ENCODE measurements around the gene GPN3. TPM values are rescaled to one million over a fixed set of nuclear protein-coding genes. Genes with fewer than 3 reads are reported as not detected.

GPN3 gene
- total RNA-seq (10 to 100 TPM; 25.2 to 28.1 (median 25.9) TPM), polyA plus RNA-seq (24.6 TPM)
- long read RNA-seq, donor 1, transcript GPN3-201 (8 exons, 1,468 nt): major isoform, 44 of 47 reads
- long read RNA-seq, donor 1, partial matches to known transcripts: 2 of 47 reads
- long read RNA-seq, donor 1, other reads (novel, unspliced or antisense): 1 of 47 reads
- long read RNA-seq, donor 2, transcript GPN3-201 (8 exons, 1,468 nt): major isoform, 13 of 16 reads
- long read RNA-seq, donor 2, partial matches to known transcripts: 2 of 16 reads
- long read RNA-seq, donor 2, other reads (novel, unspliced or antisense): 1 of 16 reads
- long read RNA-seq, donor 3, transcript GPN3-202 (8 exons, 1,491 nt): minor isoform, 6 of 75 reads
- long read RNA-seq, donor 3, transcript GPN3-201 (8 exons, 1,468 nt): major isoform, 59 of 75 reads
- long read RNA-seq, donor 3, partial matches to known transcripts: 1 of 75 reads
- long read RNA-seq, donor 3, other reads (novel, unspliced or antisense): 8 of 75 reads
- long read RNA-seq, donor 4, transcript GPN3-201 (8 exons, 1,468 nt): major isoform, 12 of 16 reads
- long read RNA-seq, donor 4, partial matches to known transcripts: 0 of 16 reads
- long read RNA-seq, donor 4, other reads (novel, unspliced or antisense): 2 of 16 reads

DNA sequence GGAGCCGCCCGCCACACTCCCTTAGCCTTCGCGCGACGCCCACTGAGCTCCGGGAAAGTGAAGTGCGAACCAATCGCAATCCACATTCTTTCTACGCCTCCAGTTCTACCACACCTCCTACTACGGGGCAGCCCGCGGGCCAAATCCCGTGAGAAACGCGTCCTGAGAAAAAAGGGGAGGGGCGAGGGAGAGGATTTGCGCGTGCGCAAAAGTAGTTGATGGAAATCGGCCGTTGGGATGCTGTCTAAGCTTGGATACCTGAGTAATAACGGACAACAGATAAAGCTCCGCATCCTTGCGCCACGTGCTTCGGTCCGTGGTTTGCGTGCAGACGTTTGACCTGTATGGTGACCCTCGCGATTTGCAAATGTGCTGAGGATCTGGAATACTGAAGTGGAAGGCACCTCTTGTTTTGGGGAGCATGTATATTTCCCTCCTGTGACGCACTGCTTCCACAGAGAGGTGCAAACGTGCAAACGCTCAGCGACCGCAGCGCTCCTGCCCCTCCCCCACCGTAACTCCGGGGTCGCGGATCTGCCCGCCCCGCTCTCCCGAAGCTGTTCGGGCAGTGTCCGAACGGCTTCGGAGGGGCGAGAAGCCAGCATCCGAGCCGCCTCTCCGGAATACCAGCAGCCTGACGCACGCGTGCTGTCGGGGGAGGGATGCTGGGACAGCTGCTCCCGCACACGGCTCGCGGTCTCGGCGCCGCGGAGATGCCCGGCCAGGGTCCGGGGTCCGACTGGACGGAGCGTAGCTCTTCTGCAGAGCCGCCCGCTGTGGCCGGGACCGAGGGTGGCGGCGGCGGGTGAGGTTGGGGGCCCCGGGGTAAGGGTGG lies at the start of gene GPN3, which contains the start of gene FAM216A:
GPN3 (minus strand) TSS at position 44 of the 835 bp plus-strand sequence. CDS start 54 bp downstream, outside the sequence.
FAM216A (plus strand) TSS at position 632 of the 835 bp plus-strand sequence; CDS start at position 663, 31 bp downstream.
- H3K27me3 ChIP-seq (ENCODE audit: control insufficient read depth, insufficient read depth): no peaks in the 10 kb centered on the region
- WGBS: under 1% methylated on average over 78 of the region's 78 CpGs
- ATAC-seq: peak; percentile 96
- H3K9me3 ChIP-seq (ENCODE audit: control insufficient read depth, low read length): no peaks in the 10 kb centered on the region
- peak within 1 kb of the TSS; percentile 91 for H3K27ac ChIP-seq (ENCODE audit: low read length)
- H3K4me1 ChIP-seq (ENCODE audit: control insufficient read depth, insufficient read depth, low read length): no peaks in the 10 kb centered on the region
- intact Hi-C loops (cut with DNase I): no loop called here
- H3K4me3 ChIP-seq (ENCODE audit: low read length): peak within 1 kb of the TSS; percentile 69
- peak; percentile 97 to 98 (median 98) for DNase-seq

DNA sequence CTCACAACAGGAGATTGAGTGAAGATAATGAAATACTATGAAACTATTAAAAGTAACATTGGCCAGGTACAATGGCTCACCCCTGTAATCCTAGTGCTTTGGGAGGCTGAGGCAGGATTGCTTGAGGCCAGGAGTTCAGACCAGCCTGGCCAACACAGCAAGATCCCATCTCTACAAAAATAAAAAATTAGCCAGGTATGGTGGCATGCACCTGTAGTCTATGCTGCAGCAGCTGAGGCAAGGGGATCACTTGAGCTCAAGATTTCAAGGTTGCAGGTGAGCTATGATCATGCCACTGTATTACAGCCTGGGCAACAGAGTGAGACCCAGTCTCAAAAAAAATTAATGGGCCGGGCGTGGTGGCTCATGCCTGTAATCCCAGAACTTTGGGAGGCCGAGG lies 48.9 kb upstream of the GPN3 start:
- Histone ChIP-seq H3K4me3 (ENCODE audit: low read length) (no peak overlapping the region), H3K9me3 (ENCODE audit: control insufficient read depth, low read length) (no peaks in the 10 kb centered on the region), H3K27me3 (ENCODE audit: control insufficient read depth, insufficient read depth) (no peaks in the 10 kb centered on the region), H3K27ac (ENCODE audit: low read length) (no peak overlapping the region), H3K4me1 (ENCODE audit: control insufficient read depth, insufficient read depth, low read length) (no peaks in the 10 kb centered on the region)
- ATAC-seq: no peak
- 88% methylated on average over 3 of the region's 3 CpGs for WGBS
- no peak for DNase-seq
- intact Hi-C loops (cut with DNase I): no loop called here

DNA sequence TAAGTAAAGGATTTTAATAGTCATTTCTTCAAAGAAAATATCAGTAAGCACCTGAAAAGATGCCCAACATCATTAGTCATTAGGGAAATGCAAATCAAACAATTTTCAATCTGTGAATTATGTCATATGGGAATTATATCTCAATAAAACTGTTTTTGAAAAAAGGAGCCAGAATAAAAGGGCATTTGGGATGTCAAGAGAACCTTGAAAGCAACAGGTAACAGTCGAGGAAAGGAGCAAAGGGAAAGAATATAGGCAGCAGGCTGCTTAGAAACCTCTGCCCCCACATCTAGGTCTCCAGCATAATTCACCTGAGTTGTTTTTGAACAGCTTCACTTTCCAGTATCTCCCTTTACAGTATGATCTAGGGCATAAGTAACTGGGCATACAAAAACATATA lies 46.3 kb upstream of the GPN3 start:
- 70% methylated on average over 1 of the region's 1 CpG for WGBS
- Histone ChIP-seq H3K4me1 (ENCODE audit: control insufficient read depth, insufficient read depth, low read length) (no peaks in the 10 kb centered on the region), H3K9me3 (ENCODE audit: control insufficient read depth, low read length) (no peaks in the 10 kb centered on the region), H3K27me3 (ENCODE audit: control insufficient read depth, insufficient read depth) (no peaks in the 10 kb centered on the region), H3K4me3 (ENCODE audit: low read length) (no peak overlapping the region), H3K27ac (ENCODE audit: low read length) (no peak overlapping the region)
- DNase-seq (no peak), ATAC-seq (no peak)
- intact Hi-C loops (cut with DNase I): loop anchor here in 3 of 4 donors (5.0 kb wide), 2 partner anchors 88 to 373 kb away; no protein-coding TSS in a partner anchor

DNA sequence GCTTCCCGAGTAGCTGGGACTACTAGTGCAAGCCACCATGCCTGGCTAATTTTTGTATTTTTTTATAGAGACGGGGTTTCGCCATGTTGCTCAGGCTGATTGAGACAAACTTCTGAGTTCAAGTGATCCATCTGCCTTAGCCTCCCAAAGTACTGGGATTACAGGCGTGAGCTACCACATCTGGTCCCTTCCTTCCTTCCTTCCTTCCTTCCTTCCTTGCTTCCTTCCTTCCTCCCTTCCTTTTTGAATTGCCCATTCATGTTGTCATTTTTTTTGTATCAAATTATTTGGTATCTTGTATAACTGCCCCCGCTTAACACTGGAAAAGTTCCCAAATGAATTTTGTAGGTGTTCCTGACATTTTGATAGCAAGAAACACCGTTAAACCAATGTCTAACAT lies 45.8 kb upstream of the GPN3 start:
- intact Hi-C loops (cut with DNase I): loop anchor here (2.0 to 5.0 kb wide), 4 partner anchors 85 to 373 kb away; no protein-coding TSS in a partner anchor
- ATAC-seq: no peak
- WGBS: 65% methylated on average over 6 of the region's 6 CpGs

DNA sequence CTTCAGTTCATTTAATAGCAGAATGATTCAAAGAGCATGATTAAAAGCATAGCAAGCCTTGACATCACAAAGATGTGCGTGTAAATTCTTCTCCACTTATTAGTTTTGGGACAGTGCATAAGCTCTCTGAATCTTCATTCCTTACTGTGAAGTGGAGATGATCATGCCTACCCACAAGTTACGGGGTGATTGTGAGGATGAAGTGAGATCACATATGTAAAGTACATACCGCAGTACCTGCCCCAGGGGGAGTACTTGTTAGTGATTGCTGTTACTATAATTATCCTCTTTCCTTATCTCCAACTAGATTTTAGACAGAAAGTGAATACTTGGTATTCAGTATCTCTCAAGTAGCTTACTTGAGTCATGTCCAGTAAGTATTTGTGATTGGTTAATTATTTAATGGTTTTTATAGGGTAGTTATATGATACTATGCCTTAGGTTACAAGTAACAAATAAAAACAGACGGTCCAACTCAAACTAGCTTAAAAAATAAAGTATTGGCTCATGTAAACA lies 40.1 kb upstream of the GPN3 start:
- no peak overlapping the region for H3K4me3 ChIP-seq (ENCODE audit: low read length)
- H3K27ac ChIP-seq (ENCODE audit: low read length): no peak overlapping the region
- no peaks in the 10 kb centered on the region for H3K9me3 ChIP-seq (ENCODE audit: control insufficient read depth, low read length)
- intact Hi-C loops (cut with DNase I): loop anchor here in 1 of 4 donors (10.0 kb wide), 1 partner anchor 317 kb away; no protein-coding TSS in a partner anchor
- ATAC-seq: no peak
- DNase-seq: no peak
- 82% methylated on average over 4 of the region's 4 CpGs for WGBS
- H3K27me3 ChIP-seq (ENCODE audit: control insufficient read depth, insufficient read depth): no peaks in the 10 kb centered on the region
- H3K4me1 ChIP-seq (ENCODE audit: control insufficient read depth, insufficient read depth, low read length): no peaks in the 10 kb centered on the region

More for the DNA sequence above, 45.8 kb upstream of the GPN3 start:
- Histone ChIP-seq H3K27ac (ENCODE audit: low read length) (no peak overlapping the region), H3K4me1 (ENCODE audit: control insufficient read depth, insufficient read depth, low read length) (no peaks in the 10 kb centered on the region), H3K27me3 (ENCODE audit: control insufficient read depth, insufficient read depth) (no peaks in the 10 kb centered on the region), H3K4me3 (ENCODE audit: low read length) (no peak overlapping the region), H3K9me3 (ENCODE audit: control insufficient read depth, low read length) (no peaks in the 10 kb centered on the region)
- no peak for DNase-seq

DNA sequence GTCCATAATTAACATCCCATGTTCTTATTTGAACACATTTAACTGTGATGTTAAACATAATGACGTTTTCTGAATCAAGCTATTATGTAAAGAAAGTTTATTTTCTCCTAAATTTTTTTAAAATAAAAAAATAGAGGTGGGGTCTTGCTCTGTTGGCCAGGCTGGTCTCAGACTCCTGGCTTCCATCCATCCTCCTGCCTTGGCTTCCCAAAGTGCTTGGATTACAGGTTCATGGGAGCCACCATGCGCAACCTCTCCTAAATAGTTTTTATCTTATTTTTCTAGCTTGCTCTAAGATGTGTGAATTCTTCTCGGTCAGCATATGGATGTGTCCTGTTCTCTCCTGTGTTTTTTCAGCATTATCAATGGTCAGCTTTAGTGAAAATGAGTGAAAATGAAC lies 37.3 kb upstream of the GPN3 start:
- intact Hi-C loops (cut with DNase I): loop anchor here in 1 of 4 donors (10.0 kb wide), 1 partner anchor 319 kb away; no protein-coding TSS in a partner anchor
- H3K9me3 ChIP-seq (ENCODE audit: control insufficient read depth, low read length): no peaks in the 10 kb centered on the region
- peaks cover 3% of the 10 kb centered on the region for H3K4me1 ChIP-seq (ENCODE audit: control insufficient read depth, insufficient read depth, low read length)
- no peak overlapping the region for H3K27ac ChIP-seq (ENCODE audit: low read length)
- H3K27me3 ChIP-seq (ENCODE audit: control insufficient read depth, insufficient read depth): no peaks in the 10 kb centered on the region
- DNase-seq: no peak
- no peak for ATAC-seq
- no peak overlapping the region for H3K4me3 ChIP-seq (ENCODE audit: low read length)
- 71% methylated on average over 3 of the region's 3 CpGs for WGBS

DNA sequence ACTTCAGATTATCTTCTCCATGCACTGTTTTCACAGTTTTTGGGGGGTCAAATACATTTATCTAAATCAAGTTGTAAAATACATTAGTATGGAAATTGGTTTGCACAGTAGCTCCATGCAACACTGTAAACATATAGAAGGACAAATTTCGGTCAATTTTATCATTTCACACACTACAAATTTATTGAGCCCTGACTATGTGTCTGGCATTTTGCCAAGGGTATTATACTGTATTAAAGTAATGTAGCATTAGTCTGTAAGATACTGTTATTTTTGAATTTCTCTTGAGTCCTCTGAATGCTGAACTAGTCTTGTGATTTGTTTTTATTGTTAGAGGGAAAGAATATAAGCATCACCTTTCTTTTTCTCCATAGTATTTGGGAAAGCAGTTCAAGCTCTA lies 35.4 kb upstream of the GPN3 start:
- no peak for DNase-seq
- WGBS: 73% methylated on average over 1 of the region's 1 CpG
- ATAC-seq: no peak
- no peak overlapping the region for H3K4me3 ChIP-seq (ENCODE audit: low read length)
- H3K9me3 ChIP-seq (ENCODE audit: control insufficient read depth, low read length): no peaks in the 10 kb centered on the region
- H3K27ac ChIP-seq (ENCODE audit: low read length): no peak overlapping the region
- intact Hi-C loops (cut with DNase I): loop anchor here in 1 of 4 donors (10.0 kb wide), 1 partner anchor 321 kb away; no protein-coding TSS in a partner anchor
- H3K4me1 ChIP-seq (ENCODE audit: control insufficient read depth, insufficient read depth, low read length): peaks cover 3% of the 10 kb centered on the region
- no peaks in the 10 kb centered on the region for H3K27me3 ChIP-seq (ENCODE audit: control insufficient read depth, insufficient read depth)

DNA sequence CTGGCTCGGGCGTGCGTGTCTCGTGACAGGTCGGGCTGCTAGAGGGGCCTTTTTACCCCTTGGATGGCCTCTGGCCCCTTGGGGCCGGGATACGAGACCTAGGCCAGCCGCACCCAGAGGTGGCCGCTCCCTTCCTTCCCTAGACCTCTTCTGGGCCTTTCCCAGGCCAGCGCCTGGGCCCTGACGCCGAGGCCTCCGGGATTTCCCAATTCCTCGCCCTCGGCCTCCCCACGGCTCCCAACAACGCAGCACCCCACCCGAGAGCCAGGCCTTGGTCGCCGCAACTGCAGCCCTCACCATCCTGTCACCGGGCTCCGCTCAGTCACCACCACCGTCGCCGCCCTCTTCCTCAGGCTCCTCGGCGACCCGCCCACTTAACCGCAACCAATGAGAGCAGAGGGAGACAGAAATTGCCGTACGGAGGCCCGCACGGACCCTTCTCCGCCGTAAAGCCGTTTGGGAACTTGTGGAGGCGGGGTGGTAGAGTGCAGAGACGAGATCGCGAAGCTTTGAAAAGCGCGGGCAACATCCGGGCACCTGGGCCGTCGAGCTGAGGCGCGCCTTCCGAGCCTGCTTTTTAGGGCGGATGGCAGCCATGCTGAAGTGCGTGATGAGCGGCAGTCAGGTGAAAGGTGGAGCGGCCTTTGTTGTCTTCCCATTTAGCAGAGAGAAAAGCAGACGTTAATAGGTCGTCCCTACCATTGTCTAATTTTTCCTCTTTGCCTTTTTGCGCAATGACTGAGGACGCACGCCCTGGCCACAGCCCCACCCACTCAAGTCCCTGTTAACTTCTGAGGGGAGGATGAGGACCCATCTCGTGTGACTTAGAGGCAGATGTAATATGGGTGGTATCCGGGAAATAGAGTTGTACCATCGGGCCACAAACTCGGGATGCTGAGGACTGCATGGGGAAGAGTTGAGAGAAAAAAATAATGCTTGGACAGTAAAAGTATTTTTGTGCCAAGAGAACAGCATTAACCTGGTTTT lies 34.0 kb upstream of the GPN3 start, which contains the start of the genes RAD9B and VPS29:
RAD9B (plus strand) TSS at position 580 of the 987 bp plus-strand sequence; CDS start at position 587, 7 bp downstream.
VPS29 (minus strand) TSS at position 360 of the 987 bp plus-strand sequence; CDS start at position 300, 60 bp downstream.
- DNase-seq (peak; percentile 98 to 99 (median 99)), ATAC-seq (peak; percentile 98 to 99)
- peak within 1 kb of the TSS; percentile 65 for H3K27ac ChIP-seq (ENCODE audit: low read length)
- H3K4me3 ChIP-seq (ENCODE audit: low read length): peak within 1 kb of the TSS; percentile 86
- H3K4me1 ChIP-seq (ENCODE audit: control insufficient read depth, insufficient read depth, low read length): peaks cover 3% of the 10 kb centered on the region
- intact Hi-C loops (cut with DNase I): loop anchor here in 1 of 4 donors (10.0 kb wide), 1 partner anchor 323 kb away; no protein-coding TSS in a partner anchor
- H3K9me3 ChIP-seq (ENCODE audit: control insufficient read depth, low read length): no peaks in the 10 kb centered on the region
- WGBS: 7% methylated on average over 61 of the region's 61 CpGs
- no peaks in the 10 kb centered on the region for H3K27me3 ChIP-seq (ENCODE audit: control insufficient read depth, insufficient read depth)

DNA sequence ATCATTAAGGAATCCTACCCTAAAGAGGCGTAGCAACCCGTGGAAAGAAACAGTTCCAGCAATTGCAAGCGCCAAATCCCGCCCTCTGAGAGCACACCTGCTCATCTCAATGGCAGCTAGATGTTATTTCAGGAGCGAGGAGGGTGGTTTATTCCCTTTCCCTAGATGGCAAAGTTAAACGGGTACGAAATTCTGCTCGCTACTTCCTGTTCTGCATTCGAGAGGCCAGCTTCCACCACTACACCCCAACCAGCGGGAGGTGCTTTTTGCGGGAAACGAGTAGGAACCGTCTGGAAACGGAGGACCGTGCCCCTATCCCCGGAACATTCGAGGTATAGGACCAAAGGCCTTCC lies 33.3 kb upstream of the GPN3 start:
- intact Hi-C loops (cut with DNase I): loop anchor here in 1 of 4 donors (10.0 kb wide), 1 partner anchor 323 kb away; no protein-coding TSS in a partner anchor
- no peaks in the 10 kb centered on the region for H3K9me3 ChIP-seq (ENCODE audit: control insufficient read depth, low read length)
- peak overlapping the region; percentile 65 for H3K27ac ChIP-seq (ENCODE audit: low read length)
- DNase-seq (peak in 1 of 3 donors; percentile 18), ATAC-seq (peak in 1 of 2 donors; percentile 37)
- WGBS: under 1% methylated on average over 17 of the region's 17 CpGs
- no peaks in the 10 kb centered on the region for H3K27me3 ChIP-seq (ENCODE audit: control insufficient read depth, insufficient read depth)
- H3K4me1 ChIP-seq (ENCODE audit: control insufficient read depth, insufficient read depth, low read length): peaks cover 3% of the 10 kb centered on the region
- peak overlapping the region; percentile 86 for H3K4me3 ChIP-seq (ENCODE audit: low read length)

Data from right cardiac atrium (tissue), 5 donors.